Sigmoid colon (tissue), 7 donors: ENCODE measurements around the gene SLC1A3. TPM values are rescaled to one million over a fixed set of nuclear protein-coding genes. Genes with fewer than 3 reads are reported as not detected.

Experiments used
- DNase-seq: peaks from one replicate; pipeline ENCODE4 v3.0.0-alpha.2; 2019
- H3K27ac ChIP-seq, 4 donors: fragments of 200-600 bp; sonication (generic); one replicate each; pipeline ENCODE4 v1.5.1; 2016 to 2019; ENCODE audit warnings: mild to moderate bottlenecking in 1 of 4
- H3K27me3 ChIP-seq, 3 donors: fragments of 200-600 bp; sonication (generic); one replicate each; pipeline ENCODE4 v1.5.1; 2019; ENCODE audit warnings: mild to moderate bottlenecking in 1 of 3
- H3K36me3 ChIP-seq, 4 donors: fragments of 200-600 bp; sonication (generic); one replicate each; pipeline ENCODE4 v1.5.1; 2016 to 2019
- H3K4me1 ChIP-seq, 4 donors: fragments of 200-600 bp; sonication (generic); one replicate each; pipeline ENCODE4 v1.5.1; 2017 to 2019
- H3K4me3 ChIP-seq, 4 donors: fragments of 200-600 bp; sonication (generic); one replicate each; pipeline ENCODE4 v1.5.1; 2017 to 2019; ENCODE audit warnings: mild to moderate bottlenecking in 2 of 4, moderate library complexity in 1 of 4
- H3K9me3 ChIP-seq, 4 donors: fragments of 200-600 bp in 3 of 4; sonication (generic) in 3 of 4; one replicate each; pipeline versions ENCODE4 v1.5.1 to v1.6.1; 2013 to 2019
- CTCF ChIP-seq, 4 experiments: fragments of 450-650 bp in 3 of 4; fragments of 200-600 bp in 1 of 4; IDR thresholded peaks; one replicate each; pipeline ENCODE4 v1.5.1; 2016 to 2019; ENCODE audit warnings: antibody characterized with exemption in 4 of 4, mild to moderate bottlenecking in 3 of 4, moderate library complexity in 2 of 4
- EP300 ChIP-seq, 4 donors: sonication (generic); formaldehyde crosslinking; IDR thresholded peaks; one replicate each; pipeline ENCODE4 v1.6.1; 2017; ENCODE audit warnings: antibody characterized with exemption in 4 of 4
- POLR2A ChIP-seq, 2 donors: fragments of 450-650 bp; IDR thresholded peaks; one replicate each; pipeline ENCODE4 v1.6.1; 2016; ENCODE audit warnings: antibody characterized with exemption in 2 of 2, mild to moderate bottlenecking in 2 of 2, moderate library complexity in 2 of 2
- POLR2AphosphoS5 ChIP-seq, 4 donors: sonication (generic); formaldehyde crosslinking; IDR thresholded peaks; one replicate each; pipeline ENCODE4 v1.6.1; 2017; ENCODE audit warnings: antibody characterized with exemption in 4 of 4
- WGBS, 2 donors: extraction: QIAGEN DNeasy Blood & Tissue Kit; methylation state at CpG; one replicate each; pipeline ENCODE4 v1.1.7; 2013; 5-methylcytosine and 5-hydroxymethylcytosine counted together
- intact Hi-C: fragments of 100-400 bp; cut with DNase I; formaldehyde crosslinking; loops from one replicate; pipeline ENCODE4 v1.15.1; 2023
- polyA plus RNA-seq, 3 donors: library from polyadenylated mRNA; stranded (reverse); fragments of 200-250 nt; gene quantifications; one replicate each; pipeline ENCODE4 v1.2.3, GENCODE V29; 2013
- total RNA-seq, 4 donors: library from RNA; depleted of rRNA; stranded (reverse); fragments of >200 nt; gene quantifications; one replicate each; pipeline ENCODE4 v1.1.0, GENCODE V29; 2016
- donor health status: healthy with polysubstance abuse.
- donor health status: Bipolar disorder and iron deficiency.
- donor health status: healthy.

Gene SLC1A3
- total and polyA plus RNA-seq, 7 donors, result 1.8 to 23.6 (median 16.8) TPM

DNA sequence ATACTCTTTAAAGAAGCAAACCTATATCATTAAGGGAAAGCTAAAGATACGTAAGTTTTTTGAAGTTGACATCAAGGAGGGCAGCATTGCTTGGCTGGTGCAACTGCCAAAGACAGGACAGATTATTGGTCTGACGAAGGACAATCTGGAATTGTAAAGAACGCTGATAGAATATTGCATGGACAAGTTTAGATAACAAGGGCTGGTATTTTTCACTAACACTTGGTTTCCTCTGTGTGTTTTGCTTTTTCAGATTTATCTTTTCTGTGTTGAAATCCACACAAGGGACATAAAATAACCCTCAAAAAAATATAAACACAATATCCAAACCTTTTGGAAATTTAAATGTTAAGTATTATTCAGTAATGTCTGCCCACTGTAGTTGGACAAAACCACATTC is 39.7 kb downstream of the SLC1A3 start:
- no peaks in the 10 kb centered on the region for H3K36me3 ChIP-seq
- no peak for TF ChIP-seq CTCF (IDR thresholded peaks at IDR 0.05)
- no peak for TF ChIP-seq POLR2AphosphoS5 (IDR thresholded peaks at IDR 0.05)
- no peak for TF ChIP-seq POLR2A (IDR thresholded peaks at IDR 0.05)
- TF ChIP-seq EP300 (IDR thresholded peaks at IDR 0.05), result no peak
- H3K4me3 ChIP-seq, result no peak overlapping the region
- 89 to 93% methylated on average over 3 of the region's 3 CpGs for WGBS, 2 donors
- no peak for DNase-seq
- H3K9me3 ChIP-seq, result no peaks in the 10 kb centered on the region
- H3K27ac ChIP-seq, result no peak overlapping the region
- no peaks in the 10 kb centered on the region for H3K4me1 ChIP-seq
- no peaks in the 10 kb centered on the region for H3K27me3 ChIP-seq
- intact Hi-C loops, result no loop called here

DNA sequence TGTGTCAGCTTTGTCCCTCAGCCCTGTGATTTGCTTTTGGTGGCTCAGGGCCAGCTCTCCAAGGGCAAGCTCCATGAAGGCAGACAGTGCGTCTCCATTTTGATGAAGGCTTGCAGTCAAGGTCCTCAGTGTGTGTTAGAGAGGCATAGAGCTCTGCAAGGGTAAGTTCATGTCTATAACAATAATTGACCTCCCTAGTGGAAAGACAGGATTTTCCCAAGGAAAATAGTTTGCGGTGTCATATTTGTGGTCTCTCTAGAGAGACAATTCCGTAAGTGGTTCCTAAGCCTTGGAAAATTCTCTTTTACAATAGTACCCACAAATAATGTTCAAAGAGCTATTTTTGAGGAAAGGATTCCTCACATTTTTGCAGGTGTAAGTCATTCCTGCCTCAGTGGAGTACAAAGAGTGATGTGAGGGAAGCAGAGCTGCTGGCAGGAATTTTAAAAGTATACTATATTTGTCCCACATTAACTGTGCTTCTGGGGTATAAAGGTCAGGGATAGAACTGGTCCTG is 40.2 kb downstream of the SLC1A3 start:
- 90 to 95% methylated on average over 3 of the region's 3 CpGs for WGBS, 2 donors
- Histone ChIP-seq H3K27ac (no peak overlapping the region), H3K36me3 (no peaks in the 10 kb centered on the region), H3K27me3 (no peaks in the 10 kb centered on the region), H3K4me1 (no peaks in the 10 kb centered on the region), H3K9me3 (no peaks in the 10 kb centered on the region), H3K4me3 (no peak overlapping the region)
- TF ChIP-seq POLR2A (IDR thresholded peaks at IDR 0.05) (no peak), CTCF (IDR thresholded peaks at IDR 0.05) (no peak), EP300 (IDR thresholded peaks at IDR 0.05) (no peak), POLR2AphosphoS5 (IDR thresholded peaks at IDR 0.05) (no peak)
- DNase-seq, result no peak
- intact Hi-C loops, result no loop called here

DNA sequence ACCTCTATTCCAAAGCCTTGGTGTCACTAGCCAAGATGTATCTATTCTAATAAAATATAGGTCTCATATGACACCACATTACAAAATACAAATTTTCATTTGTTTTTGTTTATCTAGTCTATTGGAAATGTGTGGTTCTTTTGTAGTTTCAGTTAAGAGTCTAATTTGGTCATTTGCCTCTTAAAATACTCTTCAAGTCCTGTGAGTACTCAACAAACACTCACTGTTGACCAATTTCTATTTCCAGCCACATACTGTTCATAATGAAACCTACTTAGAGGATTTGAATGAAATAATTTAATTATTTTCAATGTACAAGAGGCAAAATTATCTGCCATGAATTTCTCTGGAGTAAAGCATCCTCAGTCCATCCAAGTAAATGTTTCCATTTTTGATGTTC is 40.6 kb downstream of the SLC1A3 start:
- Histone ChIP-seq H3K4me1 (no peaks in the 10 kb centered on the region), H3K36me3 (no peaks in the 10 kb centered on the region), H3K27ac (no peak overlapping the region), H3K4me3 (no peak overlapping the region), H3K27me3 (no peaks in the 10 kb centered on the region), H3K9me3 (no peaks in the 10 kb centered on the region)
- TF ChIP-seq POLR2AphosphoS5 (IDR thresholded peaks at IDR 0.05), result no peak
- TF ChIP-seq CTCF (IDR thresholded peaks at IDR 0.05), result no peak
- no peak for TF ChIP-seq EP300 (IDR thresholded peaks at IDR 0.05)
- no peak for TF ChIP-seq POLR2A (IDR thresholded peaks at IDR 0.05)
- intact Hi-C loops, result no loop called here
- no peak for DNase-seq

DNA sequence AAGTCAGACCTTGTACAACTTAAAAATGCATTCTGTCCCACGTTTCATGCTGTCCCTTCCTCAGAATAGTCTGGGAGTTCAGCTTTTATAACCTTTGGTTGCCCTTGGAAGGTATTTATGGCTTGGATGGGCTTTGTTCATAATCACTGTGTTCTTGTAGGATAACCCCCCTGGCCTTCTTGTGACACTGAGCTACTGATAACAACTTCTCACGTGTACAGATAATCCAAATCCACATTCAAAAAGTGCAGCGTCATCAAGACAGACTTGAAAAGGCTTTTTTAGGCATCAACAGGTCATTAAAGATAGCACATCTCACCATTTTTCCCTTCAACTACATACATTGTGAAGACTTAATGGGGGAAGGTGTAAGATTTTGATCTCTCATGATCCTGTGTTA is 42.0 kb downstream of the SLC1A3 start:
- Histone ChIP-seq H3K9me3 (no peaks in the 10 kb centered on the region), H3K27ac (no peak overlapping the region), H3K4me1 (no peaks in the 10 kb centered on the region), H3K4me3 (no peak overlapping the region), H3K27me3 (no peaks in the 10 kb centered on the region), H3K36me3 (no peaks in the 10 kb centered on the region)
- no peak for DNase-seq
- 36 to 71% methylated on average over 3 of the region's 3 CpGs for WGBS, 2 donors
- TF ChIP-seq POLR2AphosphoS5 (IDR thresholded peaks at IDR 0.05) (no peak), EP300 (IDR thresholded peaks at IDR 0.05) (no peak), POLR2A (IDR thresholded peaks at IDR 0.05) (no peak), CTCF (IDR thresholded peaks at IDR 0.05) (no peak)
- intact Hi-C loops, result no loop called here
